ENCODE data around the gene CLTB.

- TF ChIP-seq POLR2AphosphoS5 (IDR thresholded peaks at IDR 0.05; ENCODE audit: low read depth, low read length) (no peak), TAF1 (IDR thresholded peaks at IDR 0.05; ENCODE audit: borderline replicate concordance, insufficient read depth, low read length) (no peak), REST (IDR thresholded peaks at IDR 0.05; ENCODE audit: insufficient read depth in 1 of 2, low read depth in 2 of 2, low read length in 2 of 2) (no peak), FOXP2 (optimal IDR thresholded peaks at IDR 0.05; ENCODE audit: borderline replicate concordance, extremely low read depth, extremely low read length, insufficient read depth) (no peak), SIN3A (IDR thresholded peaks at IDR 0.05; ENCODE audit: borderline replicate concordance, insufficient read depth, low read length) (no peak)
Measured at GRCh38 chr5:176405656-176406435, 10.5 kb downstream of the CLTB start.

Data from PFSK-1 (cell line).